ENCODE measurements around the gene HPCA.

GRCh38 chr1:32881871-32882850 is 4.1 kb upstream of the HPCA start:
- TF ChIP-seq CTCF (IDR thresholded peaks at IDR 0.05): no peak
- no peak for TF ChIP-seq POLR2A (IDR thresholded peaks at IDR 0.05)

All from esophagus squamous epithelium (tissue), 4 donors.